T-helper 22 cell (primary cell): ENCODE measurements around the gene CLCN4.

Experiments
- DNase-seq: peaks from one replicate; pipeline ENCODE4 v3.0.0-alpha.2; 2020; ENCODE audit warnings: low read depth

CLCN4 gene

GRCh38 chrX:10197279-10198210, 40.8 kb downstream of the CLCN4 start:
- no peak for DNase-seq

DNA sequence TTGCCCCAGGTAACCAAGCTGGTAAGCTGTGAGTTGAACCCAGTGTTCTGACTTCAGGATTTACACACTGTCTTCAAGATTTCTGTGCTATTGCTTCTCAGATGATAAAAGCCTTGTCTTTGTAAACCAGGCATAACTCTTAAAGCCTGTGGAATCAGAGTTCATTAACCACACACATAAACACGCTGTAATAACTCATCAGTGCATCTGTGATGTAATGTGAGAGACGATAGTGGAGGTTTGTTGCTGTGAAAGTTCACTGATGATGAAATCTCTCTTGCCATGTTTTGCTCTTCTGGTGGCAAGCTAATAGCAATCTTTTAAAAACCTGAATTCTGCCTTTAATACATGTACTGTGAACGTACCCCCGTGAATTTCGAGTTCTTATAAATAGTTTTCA, 41.5 kb downstream of the CLCN4 start:
- DNase-seq: no peak

GRCh38 chrX:10199212-10199611, 42.4 kb downstream of the CLCN4 start:
- DNase-seq: no peak

GRCh38 chrX:10203617-10204016, 46.8 kb downstream of the CLCN4 start:
- no peak for DNase-seq

DNA sequence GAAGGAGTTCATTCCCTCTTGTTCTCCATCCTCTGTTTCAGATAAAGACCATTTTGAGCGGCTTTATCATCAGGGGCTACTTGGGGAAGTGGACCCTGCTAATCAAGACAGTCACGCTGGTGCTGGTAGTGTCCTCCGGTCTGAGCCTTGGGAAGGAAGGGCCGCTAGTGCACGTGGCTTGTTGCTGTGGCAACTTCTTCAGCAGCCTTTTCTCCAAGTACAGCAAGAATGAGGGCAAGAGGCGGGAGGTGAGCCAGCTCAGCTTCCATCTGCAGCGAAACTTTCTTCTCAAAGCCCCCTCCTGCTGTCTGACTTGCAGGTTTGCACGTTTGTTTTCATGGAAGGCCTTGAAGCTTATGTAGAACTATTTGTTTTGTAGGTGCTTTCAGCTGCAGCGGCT, 49.5 kb downstream of the CLCN4 start:
- no peak for DNase-seq

DNA sequence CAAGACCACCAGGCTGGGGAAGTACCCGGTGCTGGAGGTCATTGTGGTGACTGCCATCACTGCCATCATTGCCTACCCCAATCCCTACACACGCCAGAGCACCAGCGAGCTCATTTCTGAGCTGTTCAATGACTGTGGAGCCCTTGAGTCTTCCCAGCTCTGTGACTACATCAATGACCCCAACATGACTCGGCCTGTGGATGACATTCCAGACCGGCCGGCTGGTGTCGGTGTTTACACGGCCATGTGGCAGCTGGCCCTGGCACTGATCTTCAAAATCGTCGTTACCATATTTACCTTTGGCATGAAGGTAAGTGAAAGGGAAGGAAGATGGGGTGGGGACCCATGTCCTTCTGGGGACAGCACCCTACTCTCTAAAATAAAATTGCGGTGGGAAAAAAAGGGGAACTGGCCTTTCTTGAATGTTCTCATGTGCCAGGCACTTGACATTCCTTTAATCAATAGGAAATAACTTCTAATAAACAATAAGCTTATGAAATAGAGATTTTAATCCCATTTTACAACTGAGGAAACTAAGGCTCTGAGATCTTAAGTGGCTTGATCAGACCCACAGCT, 51.6 kb downstream of the CLCN4 start:
- no peak for DNase-seq

DNA sequence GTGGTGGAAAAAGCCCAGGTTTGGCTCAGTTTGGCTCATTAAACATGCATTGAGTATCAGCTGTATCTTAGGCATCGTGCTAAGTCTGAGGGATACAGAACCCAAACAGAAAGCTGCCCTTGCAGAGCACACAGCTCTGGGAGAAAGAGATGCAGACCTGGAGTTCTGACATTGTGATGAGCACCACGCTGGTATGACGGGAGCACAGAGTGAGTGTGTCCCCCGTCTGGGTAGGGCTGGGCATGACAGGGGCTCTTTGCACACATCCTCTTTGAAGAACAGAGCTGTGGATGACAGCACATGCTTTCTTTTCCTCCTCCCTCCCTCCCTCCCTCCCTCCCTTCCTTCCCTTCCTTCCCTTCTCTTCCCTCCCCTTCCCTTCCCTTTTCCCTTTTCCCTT, 52.2 kb downstream of the CLCN4 start:
- no peak for DNase-seq

- no peak for DNase-seq
Observed at GRCh38 chrX:10212395-10212794, 55.6 kb downstream of the CLCN4 start.

DNA sequence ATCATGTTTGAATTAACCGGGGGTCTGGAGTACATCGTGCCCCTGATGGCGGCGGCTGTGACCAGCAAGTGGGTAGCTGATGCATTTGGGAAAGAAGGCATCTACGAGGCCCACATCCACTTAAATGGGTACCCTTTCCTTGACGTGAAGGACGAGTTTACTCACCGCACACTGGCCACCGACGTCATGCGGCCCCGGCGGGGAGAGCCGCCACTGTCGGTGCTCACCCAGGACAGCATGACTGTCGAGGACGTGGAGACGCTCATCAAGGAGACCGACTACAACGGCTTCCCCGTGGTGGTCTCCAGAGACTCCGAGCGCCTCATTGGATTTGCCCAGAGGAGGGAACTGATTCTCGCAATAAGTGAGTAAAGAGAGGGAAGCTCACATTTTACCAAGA, 56.9 kb downstream of the CLCN4 start:
- DNase-seq: no peak

DNA sequence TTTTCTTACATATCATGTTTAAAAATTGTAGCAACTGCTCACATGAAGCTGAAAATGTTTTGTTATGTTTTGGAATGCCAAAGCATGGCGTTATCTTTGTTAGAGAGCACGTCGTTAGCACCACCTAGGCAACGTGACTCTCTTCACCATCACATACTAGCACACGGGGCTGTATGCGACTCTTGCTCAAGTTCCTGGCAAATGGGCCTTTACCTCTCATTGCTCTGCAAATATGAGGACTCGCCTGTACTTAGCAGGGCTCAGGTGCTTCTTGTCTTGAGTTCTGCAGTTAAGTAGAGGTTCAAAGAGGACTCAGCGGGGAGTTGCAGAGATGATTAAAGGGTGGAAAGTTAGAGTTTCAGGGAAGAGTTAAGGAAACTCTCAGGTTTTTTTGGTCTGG, 59.4 kb downstream of the CLCN4 start:
- DNase-seq: no peak

DNA sequence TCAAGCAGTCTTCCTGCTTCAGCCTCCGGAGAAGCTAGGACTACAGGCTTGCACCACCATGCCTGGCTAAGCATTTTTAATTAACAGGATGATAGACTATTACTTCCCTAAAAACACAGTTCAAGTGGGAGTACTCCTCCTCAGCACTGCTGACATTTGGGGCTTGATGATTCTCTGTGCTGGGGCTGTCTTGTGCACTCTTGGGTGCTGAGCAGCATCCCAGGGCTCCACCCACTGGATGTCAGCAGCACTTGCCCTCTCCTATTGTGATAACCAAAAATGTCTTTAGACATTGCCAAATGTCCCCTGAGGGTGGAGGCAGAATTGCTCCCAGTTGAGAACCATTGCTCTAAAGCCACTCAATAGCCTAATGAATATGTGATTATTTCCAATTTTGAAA, 60.4 kb downstream of the CLCN4 start:
- DNase-seq: no peak

- no peak for DNase-seq
Observed at GRCh38 chrX:10221651-10222050, 64.9 kb downstream of the CLCN4 start.

- no peak for DNase-seq
Observed at GRCh38 chrX:10223276-10223675, 66.5 kb downstream of the CLCN4 start.

- no peak for DNase-seq
Observed at GRCh38 chrX:10223781-10224180, 67.0 kb downstream of the CLCN4 start.

GRCh38 chrX:10230222-10230621, 73.4 kb downstream of the CLCN4 start:
- no peak for DNase-seq

DNA sequence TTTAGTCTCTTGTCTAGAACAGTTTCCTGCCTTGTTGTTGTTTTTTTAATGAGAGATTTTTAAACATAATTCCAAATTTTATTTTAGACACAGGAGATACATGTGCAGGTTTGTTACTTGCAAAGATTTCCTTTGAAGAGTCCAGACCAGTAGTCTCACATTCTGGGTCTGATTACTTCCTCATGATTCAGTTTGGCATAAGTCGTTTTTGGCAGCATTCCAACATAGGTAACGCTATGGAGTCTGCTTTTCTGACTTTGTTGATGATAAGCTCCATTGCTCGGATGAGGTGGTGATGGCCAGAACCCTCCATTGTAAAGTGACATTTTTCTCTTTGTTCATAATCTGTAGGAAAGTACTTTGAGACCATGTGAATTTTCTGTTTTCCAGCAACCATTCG, 74.7 kb downstream of the CLCN4 start:
- no peak for DNase-seq

DNA sequence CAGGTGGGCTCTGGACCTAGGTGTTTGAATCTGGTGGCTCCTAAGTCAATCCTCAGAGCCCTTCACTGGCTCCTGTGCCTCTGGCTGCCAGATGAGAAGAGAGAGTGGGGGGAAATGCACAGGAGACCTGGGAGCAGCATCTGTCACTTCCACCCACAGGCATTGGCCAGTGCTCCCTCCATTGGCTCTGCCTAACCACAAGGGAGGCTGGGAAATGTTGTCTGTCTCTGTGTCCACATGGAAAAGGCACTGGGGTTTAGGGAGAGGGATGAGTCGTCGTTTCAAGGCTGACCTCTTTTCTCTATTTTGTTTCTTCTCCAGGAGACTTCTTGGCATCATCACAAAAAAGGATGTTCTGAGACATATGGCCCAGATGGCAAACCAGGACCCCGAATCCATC, 76.4 kb downstream of the CLCN4 start:
- DNase-seq: no peak

DNA sequence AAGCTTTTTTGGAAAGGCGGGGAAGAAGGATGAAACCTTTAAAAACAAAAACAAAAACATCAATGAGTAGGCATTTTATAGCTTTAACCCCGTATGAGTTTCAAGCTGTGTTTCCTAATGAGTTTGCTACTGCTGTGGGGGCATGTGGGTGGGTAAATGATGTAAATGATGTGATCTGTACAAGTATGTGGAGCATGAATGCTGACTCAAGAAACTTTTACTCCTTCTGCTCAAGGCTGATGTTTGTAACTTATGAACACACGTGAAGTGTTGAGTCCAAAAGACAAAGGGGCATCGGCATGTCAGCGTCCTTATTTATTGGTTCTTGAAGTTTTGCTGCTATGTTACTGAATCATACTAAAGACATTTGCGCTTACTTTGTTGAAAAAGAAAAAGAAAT, 76.9 kb downstream of the CLCN4 start:
- DNase-seq: no peak

DNA sequence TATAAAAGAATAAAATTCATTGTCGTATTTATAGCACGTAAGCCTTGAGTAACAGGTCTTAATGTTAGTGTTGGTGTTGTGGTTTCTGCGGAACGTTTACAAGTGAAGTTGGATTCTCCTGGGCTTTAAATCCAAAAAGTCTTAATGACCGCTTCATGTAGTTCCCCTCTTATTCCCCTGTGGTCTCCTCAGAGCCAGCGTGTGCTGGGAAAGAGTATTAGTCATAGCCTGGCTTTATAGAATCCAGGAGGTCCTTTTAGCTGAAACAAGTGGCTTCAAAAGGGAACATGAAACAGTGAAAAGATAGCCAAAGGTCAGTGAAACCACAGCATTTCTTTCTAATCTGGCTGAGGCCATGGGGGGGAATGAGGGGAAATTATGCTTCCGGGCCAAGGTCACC, 79.1 kb downstream of the CLCN4 start:
- no peak for DNase-seq

- DNase-seq: no peak
Observed at GRCh38 chrX:10237241-10237640, 80.5 kb downstream of the CLCN4 start.

DNA sequence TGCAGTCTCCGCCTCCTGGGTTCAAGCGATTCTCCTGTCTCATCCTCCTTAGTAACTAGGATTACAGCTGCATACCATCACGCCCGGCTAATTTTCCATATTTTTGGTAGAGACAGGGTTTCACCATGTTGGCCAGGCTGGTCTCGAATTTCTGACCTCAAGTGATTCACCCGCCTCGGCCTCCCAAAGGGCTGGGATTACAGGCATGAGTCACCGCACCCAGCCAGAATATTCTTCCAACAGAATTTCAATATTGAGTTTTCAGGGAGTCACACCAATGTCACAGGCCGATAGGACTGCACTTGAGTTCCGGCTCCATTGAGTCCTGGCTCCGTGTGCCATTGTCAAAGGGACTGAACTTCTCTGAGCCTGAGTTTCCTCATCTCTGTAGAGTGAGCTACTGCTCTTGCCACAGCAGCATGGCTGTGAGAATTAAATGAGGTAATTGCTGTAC, 82.9 kb downstream of the CLCN4 start:
- DNase-seq: no peak

GRCh38 chrX:10240918-10241317, 84.1 kb downstream of the CLCN4 start:
- no peak for DNase-seq

GRCh38 chrX:10242026-10242425, 85.3 kb downstream of the CLCN4 start:
- DNase-seq: no peak

DNA sequence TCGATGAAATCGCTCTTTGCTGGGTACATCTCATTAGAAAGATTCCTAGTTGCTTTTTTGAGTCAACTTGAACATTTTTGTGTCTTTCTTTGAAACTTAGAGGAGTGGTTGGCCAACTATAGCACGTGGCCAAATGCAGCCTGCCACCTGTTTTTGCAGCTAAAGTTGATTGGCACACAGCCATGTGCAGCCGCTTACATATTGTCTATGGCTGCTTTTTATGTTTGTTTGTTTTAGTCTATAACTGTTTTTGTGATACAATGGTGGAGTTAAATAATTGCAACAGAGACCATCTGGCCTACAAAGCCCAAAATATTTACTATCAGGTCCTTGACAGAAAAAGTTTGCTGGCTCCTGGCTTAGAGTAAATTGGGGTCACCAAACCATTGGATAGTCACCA, 86.3 kb downstream of the CLCN4 start:
- DNase-seq: no peak
